Right ventricle myocardium superior (tissue), 1 donor: ENCODE results near the gene HSPA1B. TPM values are rescaled to one million over a fixed set of nuclear protein-coding genes. Genes with fewer than 3 reads are reported as not detected.
A peak's percentile ranks its signal among the peaks of the same experiment; 100 is the strongest.

ENCODE experiments used
- ATAC-seq: fragments of 200-7000 bp; cut with Tn5 transposase; one replicate; pipeline ENCODE4 v1.9.1; 2020; ENCODE audit warnings: mild to moderate bottlenecking; ENCODE audit not compliant: poor library complexity
- DNase-seq: peaks from one replicate; pipeline ENCODE4 v3.0.0-alpha.2; 2020
- intact Hi-C: fragments of 100-400 bp; cut with DNase I; formaldehyde crosslinking; loops from one replicate; pipeline ENCODE4 v1.11.2; 2022
- total RNA-seq: library from RNA; stranded (reverse); fragmentation: NEBNext Ultra II Directional; extraction: Animal tissue kit (Norgen Biotek cat#: 25700); gene quantifications from one replicate; pipeline ENCODE4 v1.2.1, GENCODE V29; 2021
- donor health status: DM: no; HTN: yes; CAD: no; lungs with severe emphysema.

The HSPA1B gene
- total RNA-seq, 1 donor from 2014 or later: 236 TPM

DNA sequence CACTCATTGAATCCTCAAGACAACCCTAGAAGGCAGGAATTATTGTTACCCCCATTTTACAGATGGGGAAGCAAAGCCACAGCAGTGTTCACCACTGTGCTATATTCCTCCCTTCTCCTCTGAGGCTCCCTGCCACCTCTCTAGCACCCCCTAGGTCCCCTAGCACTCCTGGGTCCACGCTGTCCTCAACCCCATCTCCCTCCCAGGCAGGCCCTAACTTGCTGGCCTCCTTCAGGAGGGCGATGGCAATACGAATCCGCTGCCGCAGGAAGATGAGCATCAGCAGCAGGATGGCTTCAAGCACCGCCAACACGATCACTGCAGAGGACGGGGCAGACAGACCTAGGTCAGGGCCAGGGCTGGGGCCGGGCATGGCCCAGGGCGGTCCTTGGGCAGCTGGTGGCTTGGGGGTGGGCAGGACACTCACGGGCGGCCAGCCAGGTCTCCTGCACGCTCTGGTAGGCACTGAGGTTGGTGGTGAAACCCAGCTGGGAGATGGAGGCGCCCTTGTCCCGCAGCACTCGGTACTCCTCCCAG is 42.9 kb downstream of the HSPA1B start:
- DNase-seq (no peak), ATAC-seq (no peak)
- intact Hi-C loops: no loop called here

DNA sequence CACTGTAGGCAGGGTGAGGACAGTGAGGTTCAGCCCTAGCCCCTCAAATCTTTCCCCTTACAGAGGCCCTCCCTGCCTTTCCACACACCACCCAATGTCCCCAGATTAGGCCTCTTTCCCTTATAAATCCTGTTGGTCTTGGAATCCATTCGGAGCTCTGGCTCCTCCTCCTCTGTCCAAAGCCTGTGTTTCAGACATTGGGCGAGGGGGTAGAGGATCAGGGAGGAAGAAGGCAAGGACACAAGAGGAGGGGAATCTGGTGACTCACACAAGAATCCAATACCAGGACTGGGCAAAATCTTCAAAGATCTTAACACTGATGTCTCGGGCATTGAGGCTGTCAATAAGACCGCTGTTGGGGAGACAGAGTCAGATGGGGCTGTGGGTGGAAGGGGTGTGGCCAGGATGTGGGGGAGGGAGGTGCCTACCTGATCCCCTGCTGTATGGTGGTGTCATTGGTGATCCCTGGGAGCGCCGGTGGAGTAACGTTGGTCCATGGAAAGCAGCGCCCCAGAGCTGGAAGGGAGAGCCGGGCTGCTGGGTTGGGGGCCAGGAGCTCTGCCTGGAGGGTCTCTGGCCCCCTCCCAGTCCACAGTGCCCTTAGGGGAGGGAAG is 43.6 kb downstream of the HSPA1B start:
- no peak for DNase-seq
- no peak for ATAC-seq
- intact Hi-C loops: no loop called here

DNA sequence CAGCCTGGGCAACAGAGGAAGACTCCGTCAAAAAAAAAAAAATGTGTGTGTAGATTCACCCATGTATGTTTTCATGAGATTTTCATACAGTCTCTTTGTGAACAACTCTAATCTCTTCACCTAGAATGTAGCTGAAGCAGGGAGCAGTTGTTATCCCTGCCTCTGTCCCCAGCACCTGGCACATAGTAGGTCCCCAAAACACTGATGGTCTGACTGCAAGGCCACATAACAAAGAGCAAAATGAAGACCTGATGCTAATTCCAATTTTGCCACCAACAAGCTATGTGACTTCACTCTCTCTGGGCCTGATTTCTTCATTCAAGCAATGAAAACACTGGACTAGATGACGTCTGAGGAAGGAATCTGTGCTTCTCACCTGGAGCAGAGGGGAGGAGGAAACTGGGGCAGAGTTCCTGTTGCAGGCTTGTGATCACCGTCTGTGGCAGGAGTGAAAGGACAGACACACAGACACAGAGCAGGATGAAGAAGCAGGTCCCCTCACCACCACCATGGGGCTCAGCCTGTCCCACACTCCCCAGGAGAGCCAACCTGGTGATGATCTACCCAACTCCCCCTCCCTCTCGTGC is 46.6 kb downstream of the HSPA1B start:
- DNase-seq (no peak), ATAC-seq (no peak)
- intact Hi-C loops: no loop called here

DNA sequence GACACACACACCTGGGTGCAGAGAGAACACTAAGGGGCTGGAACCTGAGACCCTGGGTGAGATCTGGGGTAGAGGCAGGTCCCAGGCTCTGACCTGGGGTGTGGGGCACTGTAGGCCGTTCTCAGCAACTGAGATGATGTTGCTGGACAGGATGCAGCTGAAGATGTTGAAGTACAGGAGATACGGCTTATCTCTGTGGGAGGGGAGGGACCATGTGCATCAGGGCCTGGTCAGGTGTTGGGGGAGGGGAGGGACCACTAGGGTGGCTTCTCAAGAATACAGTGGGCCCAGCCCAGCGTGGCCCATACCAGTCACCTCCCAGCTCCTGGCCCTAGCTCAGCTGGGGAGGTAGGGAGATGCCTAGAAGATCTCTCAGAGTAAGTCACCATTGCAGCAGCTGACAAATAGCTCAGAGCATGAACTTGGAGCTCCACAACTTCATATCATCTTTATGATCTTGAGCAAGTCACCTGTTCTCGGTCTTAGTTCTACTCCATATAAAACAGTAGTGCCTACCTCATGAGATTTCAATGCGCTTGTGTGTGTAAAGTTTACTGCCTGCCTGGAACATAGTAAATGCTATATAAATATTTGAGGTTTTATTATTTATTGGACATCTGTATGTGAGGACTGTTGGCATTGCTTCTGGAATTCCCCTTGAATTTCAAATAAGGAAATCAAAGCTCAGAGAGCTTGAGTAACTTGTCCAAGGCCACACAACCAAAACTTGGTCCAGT is 47.5 kb downstream of the HSPA1B start:
- ATAC-seq (no peak), DNase-seq (no peak)
- intact Hi-C loops: no loop called here

DNA sequence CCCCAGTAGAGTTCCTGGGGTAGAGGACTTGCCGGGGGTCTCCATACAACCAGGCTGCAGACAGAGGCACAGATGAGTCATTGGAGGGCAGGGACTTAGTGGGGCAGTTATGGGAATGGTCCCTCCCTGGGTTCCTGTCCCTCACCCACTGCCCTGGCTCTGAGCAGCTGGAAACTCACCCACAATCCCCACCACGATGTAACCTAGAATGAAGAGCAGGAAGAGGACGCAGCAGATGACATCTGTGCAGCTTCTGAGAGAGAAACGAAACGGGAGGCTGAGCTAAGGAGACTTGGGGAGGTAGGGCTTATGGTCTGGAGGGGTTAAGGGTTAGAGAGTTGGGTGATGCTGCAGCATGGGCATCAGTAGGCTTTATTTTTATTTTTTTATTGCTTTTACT is 48.3 kb downstream of the HSPA1B start:
- intact Hi-C loops: no loop called here
- DNase-seq (no peak), ATAC-seq (no peak)

DNA sequence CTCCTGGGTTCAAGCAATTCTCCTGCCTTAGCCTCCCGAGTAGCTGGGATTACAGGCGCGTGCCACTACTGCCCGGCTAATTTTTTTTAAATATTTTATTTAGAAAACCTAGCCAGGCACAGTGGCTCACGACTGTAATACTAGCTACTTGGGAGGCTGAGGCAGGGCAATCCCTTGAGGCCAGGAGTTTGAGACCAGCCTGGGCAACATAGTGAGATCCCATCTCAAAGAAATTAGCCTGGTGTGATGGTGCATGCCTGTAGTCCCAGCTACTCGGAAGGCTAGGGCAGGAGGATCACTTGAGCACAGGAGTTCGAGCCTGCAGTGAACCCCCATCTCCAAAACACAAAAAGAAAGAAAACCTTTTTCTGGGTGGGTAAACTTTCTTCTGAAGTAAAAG is 48.8 kb downstream of the HSPA1B start:
- intact Hi-C loops: no loop called here
- no peak for DNase-seq
- ATAC-seq: no peak

DNA sequence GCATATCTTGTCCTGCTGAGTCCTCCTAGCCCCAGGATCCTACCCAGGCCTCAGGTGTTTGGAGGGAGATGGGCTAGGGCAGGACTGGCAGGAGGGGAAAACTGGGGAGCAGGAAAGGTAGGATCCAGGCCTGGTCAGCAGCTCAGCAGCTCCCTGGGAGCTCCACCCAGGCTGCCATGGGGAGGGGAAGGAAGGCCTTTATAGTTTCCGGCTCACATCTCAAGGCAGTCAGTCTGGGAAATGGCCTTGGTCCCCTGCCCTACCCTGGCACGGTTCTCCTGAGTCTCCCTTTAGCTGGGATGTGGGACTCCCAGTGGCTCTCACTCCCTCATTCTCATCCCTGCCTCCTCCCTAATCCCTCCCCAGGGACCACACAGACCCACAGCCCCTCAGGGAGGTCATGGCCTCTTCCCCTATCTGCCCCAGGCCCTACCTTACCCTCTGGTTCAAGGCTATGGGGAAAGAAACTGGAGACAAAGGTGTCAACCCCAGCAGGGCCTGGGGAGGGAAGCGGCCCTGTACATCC is 49.6 kb downstream of the HSPA1B start:
- intact Hi-C loops: no loop called here

DNA sequence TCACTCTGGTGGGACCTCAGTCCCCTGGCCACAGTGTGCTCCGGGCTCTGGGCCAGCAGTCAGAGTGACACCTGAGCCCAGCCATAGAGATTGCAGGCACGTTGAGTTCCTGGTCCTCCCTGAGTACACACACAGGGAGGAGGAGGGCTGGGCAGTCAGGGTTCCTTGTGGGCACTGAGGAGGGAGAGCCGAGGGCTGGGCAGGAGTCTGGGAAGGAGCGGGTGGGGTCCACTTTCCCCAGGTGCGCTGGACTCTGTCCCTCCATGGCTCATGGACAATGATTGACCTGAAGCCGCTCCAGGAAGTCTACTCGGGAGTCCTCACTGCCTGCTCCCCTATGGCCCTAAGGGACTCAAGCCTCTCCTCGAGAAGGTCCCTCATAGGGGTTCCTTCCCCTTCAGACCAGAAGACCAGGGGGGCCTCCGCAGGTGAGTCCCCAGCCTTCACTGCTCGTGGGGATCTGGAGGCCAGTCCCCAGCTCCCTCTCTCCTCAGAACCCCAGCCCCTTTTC is 50.2 kb downstream of the HSPA1B start:
- intact Hi-C loops: no loop called here
- DNase-seq (no peak), ATAC-seq (peak; percentile 43)

More for the DNA sequence above, 49.6 kb downstream of the HSPA1B start:
- ATAC-seq (peak; percentile 30), DNase-seq (no peak)

DNA sequence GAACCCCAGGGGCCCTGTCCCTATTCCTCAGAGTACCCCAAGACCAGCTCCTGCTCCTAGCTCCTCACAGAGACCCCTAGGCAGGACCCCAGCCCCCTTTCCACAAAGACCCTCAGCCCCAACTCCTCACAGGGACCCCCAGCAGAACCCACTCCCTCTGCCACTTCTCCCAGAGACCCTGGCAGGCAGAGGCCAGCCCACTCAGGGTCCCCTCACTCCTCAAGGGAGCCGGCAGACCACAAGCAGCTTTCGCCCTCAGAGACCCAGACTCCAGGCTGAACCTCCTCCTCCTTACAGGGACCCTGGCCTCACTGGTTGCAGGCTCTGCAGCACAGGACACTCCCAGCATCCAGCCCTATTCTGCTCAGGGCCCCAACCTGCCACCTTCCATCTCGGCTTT is 50.7 kb downstream of the HSPA1B start:
- ATAC-seq (no peak), DNase-seq (no peak)
- intact Hi-C loops: no loop called here

DNA sequence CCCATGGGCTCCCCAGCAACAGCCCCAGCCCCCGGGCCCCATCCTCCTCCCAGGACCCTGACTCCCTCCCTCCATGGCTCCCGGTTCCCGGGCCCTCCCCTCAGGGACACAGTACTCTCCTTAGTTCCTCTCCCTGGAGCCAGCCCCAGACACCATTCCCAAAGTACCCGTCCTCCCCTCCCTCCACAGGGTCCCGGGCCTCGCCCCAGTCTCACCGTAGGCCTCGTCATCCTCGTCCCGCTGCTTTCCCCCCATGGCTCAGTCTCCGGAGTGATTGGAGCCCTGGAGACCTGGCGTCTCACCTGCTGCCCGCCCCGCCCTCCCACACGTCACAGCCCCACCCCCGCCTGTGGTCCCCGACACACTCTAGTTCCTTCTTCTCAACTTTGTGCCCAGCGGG is 51.2 kb downstream of the HSPA1B start, which contains the start of gene SLC44A4:
SLC44A4 (minus strand) TSS at position 272 of the 400 bp plus-strand sequence; CDS start at position 255, 17 bp downstream.
- ATAC-seq (no peak), DNase-seq (no peak)
- intact Hi-C loops: no loop called here

DNA sequence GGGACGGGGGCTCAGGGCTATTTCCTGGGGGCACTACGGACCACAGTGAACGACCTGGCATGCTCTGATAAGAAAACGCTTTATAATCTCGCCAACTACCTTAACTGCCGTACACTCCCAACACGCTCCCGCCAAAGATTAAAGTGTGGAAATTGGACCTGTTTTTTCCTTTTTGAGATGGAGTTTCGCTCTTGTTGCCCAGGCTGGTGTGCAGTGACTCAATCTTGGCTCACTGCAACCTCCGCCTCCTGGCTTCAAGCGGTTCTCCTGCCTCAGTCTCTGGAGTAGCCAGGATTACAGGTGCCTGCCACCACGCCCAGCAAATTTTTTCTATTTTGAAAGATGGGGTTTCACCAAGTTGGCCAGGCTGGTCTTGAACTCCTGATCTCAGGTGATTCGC is 51.6 kb downstream of the HSPA1B start:
- ATAC-seq (no peak), DNase-seq (no peak)
- intact Hi-C loops: no loop called here

Other genes with a start within 250 kb of the HSPA1B start
- not detected for gene LTB, start 245.3 kb upstream of the HSPA1B start, total RNA-seq
- gene LST1, start 241.5 kb upstream of the HSPA1B start, total RNA-seq: 5.5 TPM
- gene NCR3, start 234.7 kb upstream of the HSPA1B start, total RNA-seq: not detected
- 17.7 TPM for gene AIF1, start 212.5 kb upstream of the HSPA1B start, total RNA-seq
- gene PRRC2A, start 207.0 kb upstream of the HSPA1B start, total RNA-seq: 69.1 TPM
- gene BAG6, start 175.1 kb upstream of the HSPA1B start, total RNA-seq: 253 TPM
- gene APOM, start 171.8 kb upstream of the HSPA1B start, total RNA-seq: 1.9 TPM
- gene C6orf47, start 167.0 kb upstream of the HSPA1B start, total RNA-seq: 16.5 TPM
- gene GPANK1, start 162.7 kb upstream of the HSPA1B start, total RNA-seq: 19.2 TPM
- gene CSNK2B, start 161.7 kb upstream of the HSPA1B start, total RNA-seq: 95.1 TPM
- gene LY6G5B, start 157.8 kb upstream of the HSPA1B start, total RNA-seq: 2.8 TPM
- gene LY6G5C, start 146.7 kb upstream of the HSPA1B start, total RNA-seq: 1.3 TPM
- 27.9 TPM for gene ABHD16A, start 124.4 kb upstream of the HSPA1B start, total RNA-seq
- gene LY6G6F, start 120.9 kb upstream of the HSPA1B start, total RNA-seq: not detected
- not detected for gene LY6G6D, start 112.4 kb upstream of the HSPA1B start, total RNA-seq
- gene LY6G6C, start 106.0 kb upstream of the HSPA1B start, total RNA-seq: not detected
- gene MPIG6B, start 104.4 kb upstream of the HSPA1B start, total RNA-seq: 0.13 TPM
- 32.9 TPM for gene DDAH2, start 98.4 kb upstream of the HSPA1B start, total RNA-seq
- 86.8 TPM for gene CLIC1, start 91.2 kb upstream of the HSPA1B start, total RNA-seq
- 1.8 TPM for gene MSH5, start 87.7 kb upstream of the HSPA1B start, total RNA-seq
- 0.86 TPM for gene SAPCD1, start 65.1 kb upstream of the HSPA1B start, total RNA-seq
- gene VWA7, start 50.4 kb upstream of the HSPA1B start, total RNA-seq: 9.5 TPM
- gene VARS1, start 32.0 kb upstream of the HSPA1B start, total RNA-seq: 22.1 TPM
- 23.0 TPM for gene LSM2, start 20.8 kb upstream of the HSPA1B start, total RNA-seq
- gene HSPA1L, start 12.5 kb upstream of the HSPA1B start, total RNA-seq: 2.0 TPM
- gene HSPA1A, start 12.2 kb upstream of the HSPA1B start, total RNA-seq: 324 TPM
- gene NEU1, start 35.1 kb downstream of the HSPA1B start, total RNA-seq: 24.1 TPM
- not detected for gene SLC44A4, start 51.3 kb downstream of the HSPA1B start, total RNA-seq
- 15.5 TPM for gene EHMT2, start 70.0 kb downstream of the HSPA1B start, total RNA-seq
- gene ZBTB12, start 74.3 kb downstream of the HSPA1B start, total RNA-seq: 3.1 TPM
- gene C2, start 100.0 kb downstream of the HSPA1B start, total RNA-seq: 7.6 TPM
- gene CFB, start 118.4 kb downstream of the HSPA1B start, total RNA-seq: 5.5 TPM
- gene NELFE, start 131.2 kb downstream of the HSPA1B start, total RNA-seq: 39.6 TPM
- 33.6 TPM for gene SKIC2, start 131.4 kb downstream of the HSPA1B start, total RNA-seq
- 7.5 TPM for gene DXO, start 144.4 kb downstream of the HSPA1B start, total RNA-seq
- gene C4A, start 154.3 kb downstream of the HSPA1B start, total RNA-seq: 61.5 TPM
- gene C4B, start 187.1 kb downstream of the HSPA1B start, total RNA-seq: 58.3 TPM
- gene CYP21A2, start 210.7 kb downstream of the HSPA1B start, total RNA-seq: not detected